DMS53 (cell line): Measurements from ENCODE around the gene TSR1.

Experiments
- DNase-seq: peaks from one replicate; lab custom pipeline; 2025; lab: John Stamatoyannopoulos, UW

Gene TSR1

GRCh38 chr17:2369039-2369438, 32.8 kb upstream of the TSR1 start:
- DNase-seq, result no peak

GRCh38 chr17:2368359-2368758, 32.1 kb upstream of the TSR1 start:
- DNase-seq, result no peak

GRCh38 chr17:2366747-2367494, 30.7 kb upstream of the TSR1 start:
- DNase-seq, result no peak

- DNase-seq, result no peak
Observed at GRCh38 chr17:2365132-2365531, 28.9 kb upstream of the TSR1 start.

- DNase-seq, result no peak
Observed at GRCh38 chr17:2364763-2365116, 28.5 kb upstream of the TSR1 start.

- DNase-seq, result no peak
Observed at GRCh38 chr17:2363851-2364762, 27.9 kb upstream of the TSR1 start.

- no peak for DNase-seq
Observed at GRCh38 chr17:2363318-2363717, 27.1 kb upstream of the TSR1 start.

- DNase-seq, result no peak
Observed at GRCh38 chr17:2362881-2363280, 26.6 kb upstream of the TSR1 start.

GRCh38 chr17:2362416-2362815, 26.2 kb upstream of the TSR1 start:
- no peak for DNase-seq

- DNase-seq, result no peak
Observed at GRCh38 chr17:2362016-2362415, 25.8 kb upstream of the TSR1 start.

- no peak for DNase-seq
Observed at GRCh38 chr17:2361010-2361760, 24.9 kb upstream of the TSR1 start.

GRCh38 chr17:2357931-2358434, 21.7 kb upstream of the TSR1 start:
- no peak for DNase-seq

- DNase-seq, result no peak
Observed at GRCh38 chr17:2357237-2357636, 21.0 kb upstream of the TSR1 start.

- DNase-seq, result no peak
Observed at GRCh38 chr17:2354311-2354710, 18.1 kb upstream of the TSR1 start.

GRCh38 chr17:2351269-2351668, 15.0 kb upstream of the TSR1 start:
- DNase-seq, result no peak

GRCh38 chr17:2347805-2348685, 11.8 kb upstream of the TSR1 start:
- DNase-seq, result peak; percentile 93

- DNase-seq, result no peak
Observed at GRCh38 chr17:2346475-2346874, 10.2 kb upstream of the TSR1 start.

GRCh38 chr17:2344528-2344927, 8.3 kb upstream of the TSR1 start:
- no peak for DNase-seq

GRCh38 chr17:2343421-2343820, 7.2 kb upstream of the TSR1 start:
- DNase-seq, result peak; percentile 45

- peak; percentile 14 for DNase-seq
Observed at GRCh38 chr17:2338315-2338657, 2.0 kb upstream of the TSR1 start.

GRCh38 chr17:2337544-2338314, 1.5 kb upstream of the TSR1 start:
- peak; percentile 70 for DNase-seq
